ENCODE measurements around the gene TRMT13. TPM values are rescaled to one million over a fixed set of nuclear protein-coding genes. Genes with fewer than 3 reads are reported as not detected.
A peak's percentile ranks its signal among the peaks of the same experiment; 100 is the strongest.

TRMT13 gene
- total RNA-seq, 2 donors from 2014 or later: 3.1 to 3.7 TPM

- TF ChIP-seq CTCF (IDR thresholded peaks at IDR 0.05): no peak
- no peak overlapping the region for H3K27ac ChIP-seq
- H3K9me3 ChIP-seq: no peaks in the 10 kb centered on the region
- no peaks in the 10 kb centered on the region for H3K27me3 ChIP-seq
- no peak for DNase-seq (ENCODE audit: low spot score)
- H3K4me1 ChIP-seq: peaks cover 0 to 4% of the 10 kb centered on the region in 2 donors
- no peak overlapping the region for H3K4me3 ChIP-seq
- no peaks in the 10 kb centered on the region for H3K36me3 ChIP-seq
Observed at GRCh38 chr1:100164216-100164615, 31.3 kb downstream of the TRMT13 start.

GRCh38 chr1:100164702-100165101 is 31.7 kb downstream of the TRMT13 start:
- DNase-seq (ENCODE audit: low spot score): no peak
- H3K4me1 ChIP-seq: peaks cover 0 to 4% of the 10 kb centered on the region in 2 donors
- H3K36me3 ChIP-seq: no peaks in the 10 kb centered on the region
- no peak overlapping the region for H3K4me3 ChIP-seq
- H3K27ac ChIP-seq: no peak overlapping the region
- no peaks in the 10 kb centered on the region for H3K9me3 ChIP-seq
- no peak for TF ChIP-seq CTCF (IDR thresholded peaks at IDR 0.05)
- no peaks in the 10 kb centered on the region for H3K27me3 ChIP-seq

GRCh38 chr1:100168051-100168450 is 35.1 kb downstream of the TRMT13 start:
- Histone ChIP-seq H3K36me3 (no peaks in the 10 kb centered on the region), H3K27ac (no peak overlapping the region), H3K4me1 (peaks cover 0 to 4% of the 10 kb centered on the region in 2 donors)

GRCh38 chr1:100177295-100178041 is 44.5 kb downstream of the TRMT13 start:
- Histone ChIP-seq H3K9me3 (no peaks in the 10 kb centered on the region), H3K27me3 (no peaks in the 10 kb centered on the region), H3K36me3 (no peaks in the 10 kb centered on the region), H3K27ac (peak overlapping the region; percentile 56 to 77), H3K4me3 (peak overlapping the region; percentile 39 to 41), H3K4me1 (no peaks in the 10 kb centered on the region)
- DNase-seq (ENCODE audit: low spot score): no peak
- TF ChIP-seq CTCF (IDR thresholded peaks at IDR 0.05): no peak

More at GRCh38 chr1:100168051-100168450, 35.1 kb downstream of the TRMT13 start:
- TF ChIP-seq CTCF (IDR thresholded peaks at IDR 0.05): no peak
- Histone ChIP-seq H3K9me3 (no peaks in the 10 kb centered on the region), H3K27me3 (no peaks in the 10 kb centered on the region), H3K4me3 (no peak overlapping the region)
- no peak for DNase-seq (ENCODE audit: low spot score)

- Histone ChIP-seq H3K27ac (peak within 1 kb of the TSS; percentile 56 to 77), H3K36me3 (no peaks in the 10 kb centered on the region), H3K27me3 (no peaks in the 10 kb centered on the region), H3K9me3 (no peaks in the 10 kb centered on the region), H3K4me3 (peak within 1 kb of the TSS; percentile 39 to 41), H3K4me1 (no peaks in the 10 kb centered on the region)
- no peak for TF ChIP-seq CTCF (IDR thresholded peaks at IDR 0.05)
- no peak for DNase-seq (ENCODE audit: low spot score)
Observed at GRCh38 chr1:100178091-100178490, 45.1 kb downstream of the TRMT13 start, which contains the start of gene LRRC39. Gene LRRC39, minus strand, starts transcription at chr1:100178256. Its CDS starts 9,740 bp downstream, at chr1:100168516.

All from right atrium auricular region (tissue), 2 donors.